Endothelial cell (in vitro differentiated cells): ENCODE measurements around the gene RELCH. TPM values are rescaled to one million over a fixed set of nuclear protein-coding genes. Genes with fewer than 3 reads are reported as not detected.

Experiments
- DNase-seq: peaks from one replicate; pipeline ENCODE4 v3.0.0; 2021; ENCODE audit warnings: low spot score
- H3K27ac Mint-ChIP-seq: one replicate; pipeline ENCODE4 v1.8.0; 2021; ENCODE audit warnings: mixed read lengths, inconsistent platforms; ENCODE audit not compliant: unreplicated experiment
- H3K27me3 Mint-ChIP-seq: one replicate; pipeline ENCODE4 v1.8.0; 2021; ENCODE audit warnings: mild to moderate bottlenecking, moderate library complexity, mixed read lengths, inconsistent platforms; ENCODE audit not compliant: unreplicated experiment
- H3K36me3 Mint-ChIP-seq: one replicate; pipeline ENCODE4 v1.8.0; 2021; ENCODE audit warnings: mild to moderate bottlenecking, low read depth, mixed read lengths, inconsistent platforms; ENCODE audit not compliant: unreplicated experiment
- H3K4me1 Mint-ChIP-seq: one replicate; pipeline ENCODE4 v1.8.0; 2021; ENCODE audit warnings: mild to moderate bottlenecking, mixed read lengths, inconsistent platforms; ENCODE audit not compliant: unreplicated experiment
- H3K4me3 Mint-ChIP-seq: one replicate; pipeline ENCODE4 v1.8.0; 2021; ENCODE audit warnings: mild to moderate bottlenecking, mixed read lengths, inconsistent platforms; ENCODE audit not compliant: unreplicated experiment
- H3K9me3 Mint-ChIP-seq: one replicate; pipeline ENCODE4 v1.8.0; 2021; ENCODE audit warnings: mixed read lengths, inconsistent platforms; ENCODE audit not compliant: unreplicated experiment
- CTCF ChIP-seq: fragments of 200-600 bp; sonication (generic); IDR thresholded peaks from one replicate; pipeline ENCODE4 v1.5.0; 2021; ENCODE audit warnings: antibody characterized with exemption; ENCODE audit not compliant: unreplicated experiment
- total RNA-seq: library from RNA; stranded (reverse); fragmentation: NEBNext Ultra II Directional; extraction: Animal tissue kit (Norgen Biotek cat#: 25700); gene quantifications from one replicate; pipeline ENCODE4 v1.2.1, GENCODE V29; 2021; ENCODE audit not compliant: unreplicated experiment

Gene RELCH
- total RNA-seq, 1 donor from 2014 or later, result 27.3 TPM

- no peak for TF ChIP-seq CTCF
- peaks cover 75% of the 10 kb centered on the region for H3K4me1 Mint-ChIP-seq
- H3K27me3 Mint-ChIP-seq, result peaks cover 12% of the 10 kb centered on the region
- H3K36me3 Mint-ChIP-seq, result peaks cover 13% of the 10 kb centered on the region
- no peak overlapping the region for H3K4me3 Mint-ChIP-seq
- no peaks in the 10 kb centered on the region for H3K9me3 Mint-ChIP-seq
- H3K27ac Mint-ChIP-seq, result no peak overlapping the region
- no peak for DNase-seq
These were observed 153.9 kb downstream of the RELCH start for GRCh38 chr18:62340996-62341395.

GRCh38 chr18:62341473-62341872, 154.4 kb downstream of the RELCH start:
- Mint-ChIP-seq H3K27me3 (peaks cover 12% of the 10 kb centered on the region), H3K27ac (no peak overlapping the region), H3K4me3 (peak overlapping the region; percentile 72), H3K9me3 (no peaks in the 10 kb centered on the region), H3K36me3 (peaks cover 10% of the 10 kb centered on the region), H3K4me1 (peaks cover 75% of the 10 kb centered on the region)
- TF ChIP-seq CTCF, result no peak
- no peak for DNase-seq

GRCh38 chr18:62342884-62343283, 155.8 kb downstream of the RELCH start:
- no peak for DNase-seq
- H3K4me1 Mint-ChIP-seq, result peaks cover 78% of the 10 kb centered on the region
- peaks cover 17% of the 10 kb centered on the region for H3K27me3 Mint-ChIP-seq
- H3K27ac Mint-ChIP-seq, result peak overlapping the region; percentile 25
- no peak for TF ChIP-seq CTCF
- H3K36me3 Mint-ChIP-seq, result peaks cover 11% of the 10 kb centered on the region
- H3K9me3 Mint-ChIP-seq, result no peaks in the 10 kb centered on the region
- H3K4me3 Mint-ChIP-seq, result no peak overlapping the region

GRCh38 chr18:62343316-62343715, 156.3 kb downstream of the RELCH start:
- TF ChIP-seq CTCF, result no peak
- no peak overlapping the region for H3K4me3 Mint-ChIP-seq
- peaks cover 11% of the 10 kb centered on the region for H3K36me3 Mint-ChIP-seq
- H3K4me1 Mint-ChIP-seq, result peaks cover 78% of the 10 kb centered on the region
- H3K27me3 Mint-ChIP-seq, result peaks cover 17% of the 10 kb centered on the region
- H3K9me3 Mint-ChIP-seq, result no peaks in the 10 kb centered on the region
- DNase-seq, result no peak
- no peak overlapping the region for H3K27ac Mint-ChIP-seq

GRCh38 chr18:62345909-62346308, 158.9 kb downstream of the RELCH start:
- peaks cover 68% of the 10 kb centered on the region for H3K4me1 Mint-ChIP-seq
- peaks cover 13% of the 10 kb centered on the region for H3K27me3 Mint-ChIP-seq
- no peak overlapping the region for H3K4me3 Mint-ChIP-seq
- DNase-seq, result no peak
- peaks cover 24% of the 10 kb centered on the region for H3K36me3 Mint-ChIP-seq
- no peaks in the 10 kb centered on the region for H3K9me3 Mint-ChIP-seq
- H3K27ac Mint-ChIP-seq, result peak overlapping the region; percentile 96
- TF ChIP-seq CTCF, result no peak
